Measurements from ENCODE around the gene CYP24A1.
"Not testable (repeated sequence)": the region's sequence is repeated elsewhere in the genome, so short reads cannot be mapped to it uniquely, and the experiment has no call there.

CYP24A1 gene

GRCh38 chr20:54132612-54133433 is 41.0 kb downstream of the CYP24A1 start:
- DNase-seq (ENCODE audit: low spot score): no peak

GRCh38 chr20:54131675-54132611 is 41.8 kb downstream of the CYP24A1 start:
- DNase-seq (ENCODE audit: low spot score): no peak

- not testable (repeated sequence) for DNase-seq (ENCODE audit: low spot score)
Observed at GRCh38 chr20:54131125-54131524, 42.7 kb downstream of the CYP24A1 start.

- no peak for DNase-seq (ENCODE audit: low spot score)
Observed at GRCh38 chr20:54129350-54129749, 44.4 kb downstream of the CYP24A1 start.

GRCh38 chr20:54127855-54128574 is 45.8 kb downstream of the CYP24A1 start:
- DNase-seq (ENCODE audit: low spot score): no peak

- DNase-seq (ENCODE audit: low spot score): no peak
Observed at GRCh38 chr20:54126806-54127655, 46.8 kb downstream of the CYP24A1 start.

GRCh38 chr20:54126328-54126727 is 47.5 kb downstream of the CYP24A1 start:
- not testable (repeated sequence) for DNase-seq (ENCODE audit: low spot score)

- no peak for DNase-seq (ENCODE audit: low spot score)
Observed at GRCh38 chr20:54123587-54124180, 50.1 kb downstream of the CYP24A1 start.

GRCh38 chr20:54122681-54123586 is 50.9 kb downstream of the CYP24A1 start:
- DNase-seq (ENCODE audit: low spot score): no peak

- DNase-seq (ENCODE audit: low spot score): no peak
Observed at GRCh38 chr20:54122189-54122588, 51.6 kb downstream of the CYP24A1 start.

GRCh38 chr20:54119744-54120143 is 54.0 kb downstream of the CYP24A1 start:
- no peak for DNase-seq (ENCODE audit: low spot score)

GRCh38 chr20:54118220-54119001 is 55.4 kb downstream of the CYP24A1 start:
- DNase-seq (ENCODE audit: low spot score): no peak

- no peak for DNase-seq (ENCODE audit: low spot score)
Observed at GRCh38 chr20:54116550-54117235, 57.1 kb downstream of the CYP24A1 start.

GRCh38 chr20:54115172-54115854 is 58.5 kb downstream of the CYP24A1 start:
- no peak for DNase-seq (ENCODE audit: low spot score)

GRCh38 chr20:54114109-54114508 is 59.7 kb downstream of the CYP24A1 start:
- no peak for DNase-seq (ENCODE audit: low spot score)

GRCh38 chr20:54113566-54113965 is 60.2 kb downstream of the CYP24A1 start:
- DNase-seq (ENCODE audit: low spot score): no peak

GRCh38 chr20:54112221-54112884 is 61.4 kb downstream of the CYP24A1 start:
- no peak for DNase-seq (ENCODE audit: low spot score)
